ENCODE measurements around the gene ACAP1. TPM values are rescaled to one million over a fixed set of nuclear protein-coding genes. Genes with fewer than 3 reads are reported as not detected.

ACAP1 gene
- total and polyA plus RNA-seq, 4 donors = 1.1 to 7.4 (median 4.7) TPM

GRCh38 chr17:7383742-7384488 is 47.6 kb downstream of the ACAP1 start:
- peaks cover 0 to 6% (median 2%) of the 10 kb centered on the region in 4 donors for H3K36me3 ChIP-seq (ENCODE audit: control insufficient read depth in 4 of 4, insufficient read depth in 3 of 4, low read depth in 1 of 4, low read length in 3 of 4)
- H3K9ac ChIP-seq (ENCODE audit: low read depth in 1 of 2, low read length in 2 of 2) = no peak overlapping the region
- no peak overlapping the region for H3K27ac ChIP-seq (ENCODE audit: low read depth in 1 of 2, low read length in 2 of 2)

More at GRCh38 chr17:7383742-7384488, 47.6 kb downstream of the ACAP1 start:
- peaks cover 0 to 3% (median 0%) of the 10 kb centered on the region in 4 donors for H3K27me3 ChIP-seq (ENCODE audit: control insufficient read depth in 4 of 4, insufficient read depth in 4 of 4, low read length in 3 of 4)
- H3K4me3 ChIP-seq (ENCODE audit: low read depth in 1 of 3, low read length in 3 of 3) = peak overlapping the region in 1 of 3 donors; percentile 20
- H3K9me3 ChIP-seq (ENCODE audit: control insufficient read depth in 4 of 4, low read length in 3 of 4) = no peaks in the 10 kb centered on the region
- no peak for TF ChIP-seq REST (IDR thresholded peaks at IDR 0.05)
- TF ChIP-seq, protein P1, sequence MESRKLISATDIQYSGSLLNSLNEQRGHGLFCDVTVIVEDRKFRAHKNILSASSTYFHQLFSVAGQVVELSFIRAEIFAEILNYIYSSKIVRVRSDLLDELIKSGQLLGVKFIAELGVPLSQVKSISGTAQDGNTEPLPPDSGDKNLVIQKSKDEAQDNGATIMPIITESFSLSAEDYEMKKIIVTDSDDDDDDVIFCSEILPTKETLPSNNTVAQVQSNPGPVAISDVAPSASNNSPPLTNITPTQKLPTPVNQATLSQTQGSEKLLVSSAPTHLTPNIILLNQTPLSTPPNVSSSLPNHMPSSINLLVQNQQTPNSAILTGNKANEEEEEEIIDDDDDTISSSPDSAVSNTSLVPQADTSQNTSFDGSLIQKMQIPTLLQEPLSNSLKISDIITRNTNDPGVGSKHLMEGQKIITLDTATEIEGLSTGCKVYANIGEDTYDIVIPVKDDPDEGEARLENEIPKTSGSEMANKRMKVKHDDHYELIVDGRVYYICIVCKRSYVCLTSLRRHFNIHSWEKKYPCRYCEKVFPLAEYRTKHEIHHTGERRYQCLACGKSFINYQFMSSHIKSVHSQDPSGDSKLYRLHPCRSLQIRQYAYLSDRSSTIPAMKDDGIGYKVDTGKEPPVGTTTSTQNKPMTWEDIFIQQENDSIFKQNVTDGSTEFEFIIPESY (IDR thresholded peaks at IDR 0.05) = no peak
- TF ChIP-seq FOXA1 (IDR thresholded peaks at IDR 0.05) = no peak
- TF ChIP-seq, protein P2, sequence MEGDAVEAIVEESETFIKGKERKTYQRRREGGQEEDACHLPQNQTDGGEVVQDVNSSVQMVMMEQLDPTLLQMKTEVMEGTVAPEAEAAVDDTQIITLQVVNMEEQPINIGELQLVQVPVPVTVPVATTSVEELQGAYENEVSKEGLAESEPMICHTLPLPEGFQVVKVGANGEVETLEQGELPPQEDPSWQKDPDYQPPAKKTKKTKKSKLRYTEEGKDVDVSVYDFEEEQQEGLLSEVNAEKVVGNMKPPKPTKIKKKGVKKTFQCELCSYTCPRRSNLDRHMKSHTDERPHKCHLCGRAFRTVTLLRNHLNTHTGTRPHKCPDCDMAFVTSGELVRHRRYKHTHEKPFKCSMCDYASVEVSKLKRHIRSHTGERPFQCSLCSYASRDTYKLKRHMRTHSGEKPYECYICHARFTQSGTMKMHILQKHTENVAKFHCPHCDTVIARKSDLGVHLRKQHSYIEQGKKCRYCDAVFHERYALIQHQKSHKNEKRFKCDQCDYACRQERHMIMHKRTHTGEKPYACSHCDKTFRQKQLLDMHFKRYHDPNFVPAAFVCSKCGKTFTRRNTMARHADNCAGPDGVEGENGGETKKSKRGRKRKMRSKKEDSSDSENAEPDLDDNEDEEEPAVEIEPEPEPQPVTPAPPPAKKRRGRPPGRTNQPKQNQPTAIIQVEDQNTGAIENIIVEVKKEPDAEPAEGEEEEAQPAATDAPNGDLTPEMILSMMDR (IDR thresholded peaks at IDR 0.05; ENCODE audit: low read depth, low read length, missing input control) = no peak
- no peak for TF ChIP-seq RAD21 (IDR thresholded peaks at IDR 0.05)
- no peak for TF ChIP-seq SP1 (IDR thresholded peaks at IDR 0.05)
- no peak for TF ChIP-seq FOXA2 (IDR thresholded peaks at IDR 0.05)
- TF ChIP-seq NR2F2 (IDR thresholded peaks at IDR 0.05) = no peak
- DNase-seq (ENCODE audit: low spot score) = no peak
- WGBS = 63% methylated on average over 65 of the region's 65 CpGs
- H3K4me1 ChIP-seq (ENCODE audit: control insufficient read depth in 4 of 4, insufficient read depth in 4 of 4, low read length in 3 of 4) = peaks cover 6 to 18% (median 12%) of the 10 kb centered on the region in 4 donors
